IPS-15b (cell line): ENCODE data around the gene ZNF821.
"Not testable (repeated sequence)": the region's sequence is repeated elsewhere in the genome, so short reads cannot be mapped to it uniquely, and the experiment has no call there.

ENCODE experiments used
- H3K27me3 ChIP-seq: one replicate; pipeline ENCODE4 v1.6.1; 2013; ENCODE audit warnings: low read length; ENCODE audit not compliant: control insufficient read depth, insufficient read depth
- H3K36me3 ChIP-seq: one replicate; pipeline ENCODE4 v1.6.1; 2013; ENCODE audit warnings: low read length; ENCODE audit not compliant: control insufficient read depth, insufficient read depth
- H3K4me1 ChIP-seq: one replicate; pipeline ENCODE4 v1.6.1; 2013; ENCODE audit warnings: mild to moderate bottlenecking, low read length; ENCODE audit not compliant: control insufficient read depth, insufficient read depth
- H3K4me3 ChIP-seq: one replicate; pipeline ENCODE4 v1.5.1; 2013; ENCODE audit warnings: low read depth, low read length
- H3K9ac ChIP-seq: one replicate; pipeline ENCODE4 v1.6.1; 2013; ENCODE audit warnings: low read depth, mild to moderate bottlenecking, low read length
- H3K9me3 ChIP-seq: one replicate; pipeline ENCODE4 v1.6.1; 2013; ENCODE audit warnings: mild to moderate bottlenecking, low read length; ENCODE audit not compliant: control insufficient read depth, insufficient read depth

Gene ZNF821

DNA sequence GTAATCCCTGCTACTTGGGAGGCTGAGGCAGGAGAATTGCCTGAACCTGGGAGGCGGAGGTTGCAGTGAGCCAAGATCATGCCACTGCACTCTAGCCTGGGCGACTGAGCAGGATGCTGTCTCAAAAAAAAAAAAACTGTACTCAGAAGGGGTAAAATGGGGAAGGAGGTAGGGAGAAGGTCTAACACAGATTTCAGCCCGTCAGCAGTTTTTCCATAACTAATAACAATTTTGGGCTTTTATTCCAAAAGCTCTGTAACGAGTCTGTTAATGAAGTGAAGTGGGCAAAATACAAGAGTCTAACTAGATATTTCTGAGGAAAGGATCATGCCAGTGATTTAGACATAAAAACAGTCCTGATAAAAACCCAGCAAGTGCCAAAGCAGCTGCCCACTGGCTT is 10.8 kb downstream of the ZNF821 start:
- H3K9ac ChIP-seq = no peak overlapping the region
- peaks cover 3% of the 10 kb centered on the region for H3K36me3 ChIP-seq
- H3K27me3 ChIP-seq = no peaks in the 10 kb centered on the region
- no peaks in the 10 kb centered on the region for H3K4me1 ChIP-seq
- H3K4me3 ChIP-seq = no peak overlapping the region
- H3K9me3 ChIP-seq = no peaks in the 10 kb centered on the region

DNA sequence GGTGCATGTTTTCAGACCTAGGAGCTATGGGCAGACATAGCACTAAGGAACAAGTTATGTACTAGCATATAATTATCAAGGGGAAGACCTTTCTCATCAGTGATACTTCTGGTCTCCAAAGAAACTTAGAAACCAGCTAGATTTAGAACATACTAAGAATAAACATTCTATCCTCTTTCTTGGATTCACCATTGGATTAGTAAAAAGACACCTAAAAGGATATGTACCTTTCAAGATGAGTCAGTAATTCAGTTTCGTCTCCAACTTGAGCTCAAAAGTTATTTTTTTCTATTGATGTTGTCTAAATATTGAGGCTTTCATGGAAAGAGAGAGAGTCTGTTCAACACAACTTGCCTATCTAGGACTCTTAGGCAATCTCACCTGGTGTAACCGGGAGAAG is 13.2 kb downstream of the ZNF821 start:
- Histone ChIP-seq H3K36me3 (peaks cover 3% of the 10 kb centered on the region), H3K9ac (no peak overlapping the region), H3K4me1 (no peaks in the 10 kb centered on the region), H3K9me3 (no peaks in the 10 kb centered on the region), H3K27me3 (no peaks in the 10 kb centered on the region), H3K4me3 (no peak overlapping the region)

DNA sequence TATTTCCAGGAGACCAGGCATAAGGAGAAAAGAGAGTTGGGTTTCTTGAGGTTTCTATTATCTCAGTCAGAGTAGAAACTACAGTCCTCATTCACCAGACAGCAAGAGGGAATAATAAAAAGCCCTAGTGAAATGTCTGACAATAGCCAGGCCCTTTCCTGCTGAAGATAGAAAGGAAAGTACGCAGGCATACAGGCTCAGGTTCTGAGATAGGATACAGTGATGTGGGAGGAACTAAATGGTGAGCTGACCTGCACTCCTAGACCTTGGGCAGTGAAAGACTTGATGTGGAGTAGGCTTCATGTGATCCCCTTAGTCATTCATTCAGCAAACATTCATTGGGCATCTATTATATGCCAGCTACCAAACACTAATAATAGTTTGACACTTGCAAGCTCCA is 14.9 kb downstream of the ZNF821 start:
- Histone ChIP-seq H3K9ac (no peak overlapping the region), H3K4me1 (no peaks in the 10 kb centered on the region), H3K36me3 (peaks cover 9% of the 10 kb centered on the region), H3K27me3 (no peaks in the 10 kb centered on the region), H3K4me3 (no peak overlapping the region), H3K9me3 (no peaks in the 10 kb centered on the region)

DNA sequence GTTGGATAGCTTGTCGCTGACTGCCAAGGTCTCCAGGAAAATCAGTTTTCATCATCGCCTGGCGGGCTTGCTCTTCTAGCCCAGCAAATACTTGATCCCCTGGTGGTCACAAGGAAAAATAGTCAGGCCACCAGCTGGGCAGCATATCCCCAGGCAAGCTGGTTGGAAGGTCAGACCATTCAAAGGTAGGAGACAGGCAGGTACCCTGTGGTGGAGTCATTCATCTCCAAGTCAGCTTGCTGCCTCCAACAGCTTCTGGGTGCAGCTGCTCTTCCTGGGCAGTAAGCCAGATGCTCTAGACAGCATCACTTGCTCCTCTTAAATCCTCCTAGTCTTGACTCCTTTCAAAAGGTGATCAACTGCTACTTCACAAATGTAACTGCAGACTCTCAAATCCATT is 16.0 kb downstream of the ZNF821 start:
- no peak overlapping the region for H3K9ac ChIP-seq
- peaks cover 9% of the 10 kb centered on the region for H3K36me3 ChIP-seq
- no peaks in the 10 kb centered on the region for H3K4me1 ChIP-seq
- no peak overlapping the region for H3K4me3 ChIP-seq
- no peaks in the 10 kb centered on the region for H3K27me3 ChIP-seq
- H3K9me3 ChIP-seq = no peaks in the 10 kb centered on the region

DNA sequence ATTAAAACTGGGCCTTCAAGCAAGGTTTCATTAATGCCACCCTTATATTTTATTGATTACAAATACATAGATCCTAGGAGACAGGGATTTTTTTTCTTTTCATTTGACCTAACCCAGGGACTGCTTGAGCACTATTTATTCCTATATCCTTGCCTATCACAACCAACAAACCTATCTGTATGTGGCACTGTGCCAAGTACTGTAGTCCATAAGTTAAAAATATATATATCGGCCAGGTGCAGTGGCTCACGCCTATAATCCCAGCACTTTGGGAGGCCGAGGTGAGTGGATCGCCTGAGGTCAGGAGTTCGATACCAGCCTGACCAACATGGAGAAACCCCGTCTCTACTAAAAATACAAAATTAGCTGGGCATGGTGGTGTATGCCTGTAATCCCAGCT is 16.8 kb downstream of the ZNF821 start:
- not testable (repeated sequence) for H3K9ac ChIP-seq, H3K4me1 ChIP-seq, H3K36me3 ChIP-seq, H3K9me3 ChIP-seq, H3K27me3 ChIP-seq, H3K4me3 ChIP-seq

DNA sequence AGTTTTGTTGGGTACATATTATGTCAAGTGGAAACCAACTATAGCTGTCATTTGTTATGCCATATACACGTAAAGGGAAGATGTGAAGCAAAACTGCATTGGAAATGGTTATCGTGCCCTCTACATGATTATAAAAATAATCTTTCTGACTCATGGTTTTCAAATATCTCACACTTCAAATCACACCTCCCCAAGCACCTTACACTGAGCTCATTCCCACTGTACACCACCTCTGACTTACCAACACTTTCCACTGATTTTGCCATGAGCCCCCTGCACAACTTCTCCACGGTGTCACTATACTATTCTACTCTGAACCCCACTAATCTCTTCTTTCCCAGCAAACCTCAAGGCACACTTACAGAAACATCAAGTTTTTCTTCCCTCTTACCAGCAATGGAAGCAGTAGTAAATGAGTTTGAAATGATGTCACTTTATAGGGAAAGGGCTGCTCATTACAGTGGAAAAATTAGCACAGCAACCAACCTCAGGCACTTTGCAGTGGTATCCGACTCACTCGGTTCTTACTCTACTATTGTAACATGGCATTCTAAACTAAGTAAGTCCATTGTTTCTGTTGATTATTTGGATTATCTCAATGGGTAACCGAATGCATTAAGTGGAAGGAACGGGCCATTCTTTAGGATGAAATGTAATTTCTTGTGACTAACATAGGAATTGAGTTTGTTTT is 18.7 kb downstream of the ZNF821 start:
- Histone ChIP-seq H3K36me3 (peaks cover 14% of the 10 kb centered on the region), H3K4me3 (no peak overlapping the region), H3K27me3 (no peaks in the 10 kb centered on the region), H3K4me1 (no peaks in the 10 kb centered on the region), H3K9me3 (no peaks in the 10 kb centered on the region), H3K9ac (no peak overlapping the region)

DNA sequence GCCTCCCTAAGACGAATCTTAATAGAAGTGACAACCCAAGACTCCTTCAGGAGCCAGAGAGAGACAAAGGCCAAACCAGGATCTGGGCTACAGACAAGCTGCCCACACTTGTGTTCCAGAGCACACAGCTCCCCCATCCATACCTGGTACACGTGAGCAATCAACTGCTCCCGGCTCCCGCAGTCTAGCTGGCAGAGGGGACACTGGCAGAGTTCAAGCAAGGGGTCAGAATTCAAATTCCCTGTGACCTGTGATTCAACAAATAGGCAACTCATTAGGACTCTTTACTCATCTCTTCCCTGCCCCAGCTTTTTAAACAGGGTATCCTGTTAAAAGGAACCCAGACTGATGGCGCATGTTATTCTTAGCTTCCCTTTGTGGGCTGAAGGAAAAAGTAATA is 20.0 kb downstream of the ZNF821 start:
- Histone ChIP-seq H3K4me1 (no peaks in the 10 kb centered on the region), H3K9ac (no peak overlapping the region), H3K4me3 (no peak overlapping the region), H3K36me3 (peaks cover 17% of the 10 kb centered on the region), H3K27me3 (no peaks in the 10 kb centered on the region), H3K9me3 (no peaks in the 10 kb centered on the region)

DNA sequence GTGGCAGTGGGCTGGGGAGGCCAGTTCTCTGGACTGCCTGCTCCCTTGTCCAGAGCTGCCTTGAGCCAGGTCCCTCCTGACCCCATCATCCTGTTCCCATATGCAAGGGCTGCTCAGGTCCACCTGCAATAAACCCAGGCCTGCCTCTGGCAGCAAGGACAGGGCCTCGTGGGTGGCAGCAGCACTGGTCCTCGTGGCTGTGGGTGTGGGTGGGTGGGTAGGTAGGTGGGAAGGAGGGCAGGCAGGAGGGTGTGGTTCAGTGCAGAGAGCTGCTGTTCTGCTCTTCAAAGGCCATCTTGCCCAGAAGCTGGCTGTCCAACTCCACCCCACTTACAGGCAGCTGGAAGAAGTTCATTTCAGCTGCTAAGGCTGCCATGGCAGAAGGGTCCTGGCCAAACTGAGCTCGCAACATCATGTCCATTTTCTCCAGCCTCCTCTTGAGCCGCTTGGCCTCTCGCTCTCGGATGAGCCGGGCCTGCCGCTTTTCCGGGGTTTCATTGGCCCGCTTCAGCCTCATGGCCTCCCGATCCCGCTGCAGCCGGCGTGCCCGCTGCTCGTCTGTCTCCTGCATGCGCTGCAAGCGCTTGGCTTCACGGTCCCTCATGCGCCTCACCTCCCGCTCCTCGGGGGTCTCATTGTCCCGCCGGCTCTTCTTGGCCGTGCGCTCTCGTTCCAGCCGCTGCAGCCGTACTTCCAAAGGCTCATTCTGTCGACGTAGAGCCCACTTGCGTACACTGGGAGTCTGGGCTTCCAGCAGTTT is 24.0 kb downstream of the ZNF821 start:
- H3K9me3 ChIP-seq = no peaks in the 10 kb centered on the region
- H3K9ac ChIP-seq = no peak overlapping the region
- H3K4me1 ChIP-seq = no peaks in the 10 kb centered on the region
- no peak overlapping the region for H3K4me3 ChIP-seq
- H3K27me3 ChIP-seq = no peaks in the 10 kb centered on the region
- H3K36me3 ChIP-seq = peaks cover 16% of the 10 kb centered on the region

DNA sequence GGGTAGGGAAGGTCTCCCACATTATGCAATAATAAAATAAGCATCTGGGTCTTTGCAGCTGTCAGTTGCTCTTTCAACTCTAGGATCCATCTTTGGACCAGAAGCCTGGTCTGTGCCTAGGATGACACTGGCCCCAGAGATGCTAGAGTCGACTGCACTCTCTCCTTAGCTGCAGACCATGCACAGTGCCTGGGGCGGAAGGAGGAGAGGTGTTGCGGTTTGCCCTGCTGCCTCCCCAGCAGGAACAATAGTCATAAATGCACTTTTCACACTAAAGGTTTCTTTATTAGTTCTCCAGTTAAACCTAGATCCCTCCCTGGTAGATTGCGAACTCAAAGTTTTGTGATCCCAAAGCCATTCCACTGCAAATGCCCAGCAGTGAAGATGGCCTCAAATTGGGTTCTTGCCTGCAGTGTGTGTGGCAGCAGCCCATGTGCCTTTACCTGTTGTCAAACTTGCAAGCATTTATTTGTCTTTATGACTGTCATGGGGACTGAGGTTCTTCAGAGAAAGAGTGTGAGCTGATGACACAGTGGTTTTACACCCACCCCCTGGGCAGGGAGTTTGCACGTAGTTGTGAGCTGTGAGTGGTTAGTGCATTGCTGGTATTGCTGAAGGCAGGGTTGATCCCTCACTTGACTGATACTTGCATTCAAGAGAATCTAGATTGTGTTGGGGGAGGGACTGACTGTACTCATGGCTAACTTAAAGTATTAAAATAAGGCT is 27.9 kb downstream of the ZNF821 start:
- H3K9me3 ChIP-seq = no peaks in the 10 kb centered on the region
- no peaks in the 10 kb centered on the region for H3K27me3 ChIP-seq
- no peak overlapping the region for H3K9ac ChIP-seq
- H3K4me1 ChIP-seq = no peaks in the 10 kb centered on the region
- peaks cover 21% of the 10 kb centered on the region for H3K36me3 ChIP-seq
- H3K4me3 ChIP-seq = no peak overlapping the region

DNA sequence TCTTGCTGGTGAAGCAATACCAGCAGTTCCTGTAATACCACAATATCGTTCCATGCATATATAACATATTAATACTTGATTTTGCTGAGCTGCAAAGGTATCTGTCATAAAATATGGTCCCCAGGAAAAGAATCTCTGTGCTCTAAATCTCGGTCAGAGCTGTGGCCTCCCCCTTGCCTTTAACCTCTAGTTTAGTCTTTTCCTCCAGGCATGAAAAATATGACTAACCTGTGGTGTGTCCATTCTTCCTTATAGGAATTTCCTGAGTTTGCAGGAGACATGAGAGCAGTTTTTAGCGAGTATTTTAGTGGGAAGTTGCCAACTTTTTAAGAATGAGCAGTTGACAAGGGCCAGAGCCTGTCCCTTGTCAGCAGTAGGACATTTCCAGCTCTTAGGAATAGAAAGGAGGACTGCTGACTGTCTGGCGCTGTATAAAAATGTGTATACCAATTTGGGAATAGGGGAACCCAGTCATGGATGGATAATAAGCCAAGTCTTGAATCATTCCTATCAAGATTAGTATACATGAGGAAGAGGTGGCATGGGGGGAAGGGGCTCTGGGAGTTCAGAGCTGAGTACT is 29.5 kb downstream of the ZNF821 start:
- Histone ChIP-seq H3K36me3 (peaks cover 27% of the 10 kb centered on the region), H3K4me3 (no peak overlapping the region), H3K9ac (no peak overlapping the region), H3K4me1 (no peaks in the 10 kb centered on the region), H3K27me3 (no peaks in the 10 kb centered on the region), H3K9me3 (no peaks in the 10 kb centered on the region)

DNA sequence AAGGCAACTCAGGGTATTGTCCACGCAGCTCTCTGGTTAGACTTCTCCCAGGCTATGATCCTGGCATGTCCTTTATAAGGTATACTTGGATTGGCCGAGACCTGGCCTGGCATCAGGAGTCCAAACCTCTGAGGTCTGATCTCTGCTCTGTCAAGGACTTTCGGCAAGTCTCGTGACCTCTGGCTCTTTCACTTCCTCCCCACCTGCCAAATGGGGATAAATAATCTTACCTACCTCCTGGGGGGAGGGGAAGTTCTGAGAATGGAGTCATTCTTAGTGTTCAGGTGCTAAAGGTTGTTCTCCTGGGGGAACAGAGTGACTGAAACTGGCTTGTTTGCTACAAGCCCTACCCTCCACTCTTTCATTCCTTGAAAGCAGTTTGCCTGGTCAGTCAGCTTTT is 30.6 kb downstream of the ZNF821 start:
- H3K9ac ChIP-seq = no peak overlapping the region
- peaks cover 31% of the 10 kb centered on the region for H3K36me3 ChIP-seq
- no peak overlapping the region for H3K4me3 ChIP-seq
- H3K27me3 ChIP-seq = no peaks in the 10 kb centered on the region
- H3K9me3 ChIP-seq = no peaks in the 10 kb centered on the region
- no peaks in the 10 kb centered on the region for H3K4me1 ChIP-seq
